Measurements from ENCODE around the gene ARID1B. TPM values are rescaled to one million over a fixed set of nuclear protein-coding genes. Genes with fewer than 3 reads are reported as not detected.

Gene ARID1B
- total RNA-seq, 1 donor from 2014 or later, result 59.3 TPM

DNA sequence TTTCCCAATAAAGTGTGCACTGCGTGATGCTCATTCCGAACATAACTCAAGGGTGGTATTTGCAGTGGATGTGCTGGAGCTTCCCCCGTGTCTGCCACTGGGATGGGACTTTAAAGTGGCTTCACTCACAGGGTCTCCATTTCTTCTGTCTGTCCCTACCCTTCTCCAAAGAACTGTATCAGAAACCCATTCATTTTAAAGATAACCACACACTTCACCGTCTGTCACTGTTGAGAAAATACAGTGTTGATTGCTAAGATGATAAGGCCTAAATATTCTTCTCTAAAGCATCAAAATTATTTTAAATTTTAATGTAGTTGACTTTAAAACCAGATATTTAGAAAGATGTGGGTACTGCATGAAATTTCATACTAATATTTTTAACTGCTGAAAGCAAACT is 384.7 kb downstream of the ARID1B start:
- TF ChIP-seq, protein P1, sequence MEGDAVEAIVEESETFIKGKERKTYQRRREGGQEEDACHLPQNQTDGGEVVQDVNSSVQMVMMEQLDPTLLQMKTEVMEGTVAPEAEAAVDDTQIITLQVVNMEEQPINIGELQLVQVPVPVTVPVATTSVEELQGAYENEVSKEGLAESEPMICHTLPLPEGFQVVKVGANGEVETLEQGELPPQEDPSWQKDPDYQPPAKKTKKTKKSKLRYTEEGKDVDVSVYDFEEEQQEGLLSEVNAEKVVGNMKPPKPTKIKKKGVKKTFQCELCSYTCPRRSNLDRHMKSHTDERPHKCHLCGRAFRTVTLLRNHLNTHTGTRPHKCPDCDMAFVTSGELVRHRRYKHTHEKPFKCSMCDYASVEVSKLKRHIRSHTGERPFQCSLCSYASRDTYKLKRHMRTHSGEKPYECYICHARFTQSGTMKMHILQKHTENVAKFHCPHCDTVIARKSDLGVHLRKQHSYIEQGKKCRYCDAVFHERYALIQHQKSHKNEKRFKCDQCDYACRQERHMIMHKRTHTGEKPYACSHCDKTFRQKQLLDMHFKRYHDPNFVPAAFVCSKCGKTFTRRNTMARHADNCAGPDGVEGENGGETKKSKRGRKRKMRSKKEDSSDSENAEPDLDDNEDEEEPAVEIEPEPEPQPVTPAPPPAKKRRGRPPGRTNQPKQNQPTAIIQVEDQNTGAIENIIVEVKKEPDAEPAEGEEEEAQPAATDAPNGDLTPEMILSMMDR (IDR thresholded peaks at IDR 0.05), result no peak
- Mint-ChIP-seq H3K36me3 (ENCODE audit: low read depth) (peaks cover 12% of the 10 kb centered on the region), H3K27ac (ENCODE audit: unreplicated experiment) (no peak overlapping the region), H3K27me3 (ENCODE audit: low read depth) (no peaks in the 10 kb centered on the region), H3K4me3 (ENCODE audit: unreplicated experiment) (no peak overlapping the region), H3K9me3 (ENCODE audit: low read depth) (no peaks in the 10 kb centered on the region), H3K4me1 (ENCODE audit: low read depth) (no peaks in the 10 kb centered on the region)
- no peak for DNase-seq (ENCODE audit: low spot score)

DNA sequence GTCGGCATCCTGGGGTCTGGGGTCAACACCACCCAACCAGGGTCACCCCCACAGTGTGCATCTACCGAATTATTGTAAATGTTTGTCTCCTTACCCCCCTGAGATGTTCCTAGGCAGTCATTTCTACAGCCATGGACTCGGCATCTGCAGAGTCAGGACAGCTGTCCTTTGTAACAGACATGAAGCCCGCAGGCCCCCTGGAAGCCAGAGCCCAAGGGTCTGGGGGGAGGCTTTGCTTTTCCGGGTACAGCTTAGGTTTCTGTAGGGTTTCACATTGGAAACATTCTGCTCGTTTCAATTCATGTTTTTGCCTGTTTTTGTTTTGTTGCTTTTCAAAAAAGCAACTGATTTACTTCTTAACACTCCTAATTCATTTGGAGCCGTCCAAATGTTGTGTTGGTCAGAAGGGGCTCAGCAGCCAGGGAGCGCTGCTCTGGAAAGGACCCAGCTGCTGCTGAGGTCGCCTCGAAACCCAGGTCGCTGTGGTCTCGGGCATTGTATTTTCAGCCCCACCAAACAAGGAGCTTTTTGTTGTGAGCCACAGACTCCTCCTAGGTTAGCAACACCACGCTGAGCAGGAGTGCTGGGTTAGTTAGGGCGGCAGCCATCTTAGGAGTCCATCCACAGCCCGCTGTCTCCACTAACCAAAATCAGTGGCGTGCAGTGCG is 385.7 kb downstream of the ARID1B start:
- H3K27me3 Mint-ChIP-seq (ENCODE audit: low read depth), result no peaks in the 10 kb centered on the region
- H3K4me3 Mint-ChIP-seq (ENCODE audit: unreplicated experiment), result no peak overlapping the region
- no peak overlapping the region for H3K27ac Mint-ChIP-seq (ENCODE audit: unreplicated experiment)
- no peak for DNase-seq (ENCODE audit: low spot score)
- TF ChIP-seq, protein P1 (IDR thresholded peaks at IDR 0.05), result no peak
- H3K4me1 Mint-ChIP-seq (ENCODE audit: low read depth), result no peaks in the 10 kb centered on the region
- H3K36me3 Mint-ChIP-seq (ENCODE audit: low read depth), result peaks cover 14% of the 10 kb centered on the region
- no peaks in the 10 kb centered on the region for H3K9me3 Mint-ChIP-seq (ENCODE audit: low read depth)

DNA sequence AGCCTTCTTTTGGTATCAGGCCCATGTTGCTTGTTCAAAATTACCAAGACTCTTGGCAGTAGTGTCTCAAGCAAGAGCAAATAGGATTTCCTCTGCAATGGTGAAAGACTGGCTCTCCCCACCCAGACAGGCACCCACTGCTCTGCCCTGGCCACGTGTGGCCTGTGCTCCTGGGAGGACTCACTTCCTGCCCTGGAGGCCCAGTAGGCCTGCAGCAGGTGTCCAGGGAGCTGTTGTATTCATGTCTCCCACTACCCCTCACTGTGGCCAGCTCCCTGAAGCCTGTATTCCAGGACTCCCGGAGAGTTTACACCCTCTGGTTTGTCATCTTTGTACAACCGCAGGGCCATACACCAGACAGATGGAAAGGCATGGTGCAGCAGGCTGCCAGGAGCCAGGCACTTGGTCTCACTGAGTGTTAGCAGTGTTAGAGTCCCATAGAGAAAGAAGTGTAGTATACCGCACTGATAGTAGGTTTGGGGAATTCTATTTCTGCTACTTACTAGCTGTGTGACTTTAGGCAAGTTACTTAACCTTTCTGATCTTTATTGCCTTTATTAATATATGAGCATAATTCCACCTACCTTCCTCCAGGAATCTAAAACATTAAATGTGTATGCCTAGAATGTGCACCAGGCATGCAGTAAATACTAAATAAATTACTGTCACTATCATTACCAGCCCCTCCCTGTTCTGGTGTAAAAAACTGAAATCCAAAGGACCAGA is 386.4 kb downstream of the ARID1B start:
- TF ChIP-seq, protein P1 (IDR thresholded peaks at IDR 0.05), result no peak
- Mint-ChIP-seq H3K9me3 (ENCODE audit: low read depth) (no peaks in the 10 kb centered on the region), H3K27me3 (ENCODE audit: low read depth) (no peaks in the 10 kb centered on the region), H3K4me3 (ENCODE audit: unreplicated experiment) (no peak overlapping the region), H3K27ac (ENCODE audit: unreplicated experiment) (no peak overlapping the region), H3K4me1 (ENCODE audit: low read depth) (no peaks in the 10 kb centered on the region), H3K36me3 (ENCODE audit: low read depth) (peaks cover 16% of the 10 kb centered on the region)
- no peak for DNase-seq (ENCODE audit: low spot score)

DNA sequence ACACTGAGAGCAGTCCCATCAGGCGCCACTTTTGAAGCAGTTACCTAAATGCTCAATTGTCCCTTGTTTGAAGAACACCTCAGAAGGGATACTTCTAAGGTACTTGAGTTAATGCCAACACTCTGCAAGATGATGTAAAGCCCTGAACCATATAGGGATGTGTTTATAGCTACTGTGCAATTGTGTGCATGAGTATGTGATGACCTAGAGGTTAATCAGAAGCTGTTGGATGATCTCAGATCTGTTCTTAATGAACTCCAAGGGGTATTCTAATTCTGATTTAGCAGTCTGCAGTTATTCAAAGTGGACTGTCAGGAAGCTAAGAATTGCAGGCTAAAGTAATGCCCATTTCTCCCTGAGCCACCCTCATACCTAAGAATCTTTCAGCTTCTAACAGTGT is 387.8 kb downstream of the ARID1B start:
- H3K9me3 Mint-ChIP-seq (ENCODE audit: low read depth), result no peaks in the 10 kb centered on the region
- no peak overlapping the region for H3K4me3 Mint-ChIP-seq (ENCODE audit: unreplicated experiment)
- TF ChIP-seq, protein P1 (IDR thresholded peaks at IDR 0.05), result no peak
- no peak for DNase-seq (ENCODE audit: low spot score)
- no peaks in the 10 kb centered on the region for H3K27me3 Mint-ChIP-seq (ENCODE audit: low read depth)
- H3K4me1 Mint-ChIP-seq (ENCODE audit: low read depth), result peaks cover 12% of the 10 kb centered on the region
- H3K36me3 Mint-ChIP-seq (ENCODE audit: low read depth), result peaks cover 16% of the 10 kb centered on the region
- H3K27ac Mint-ChIP-seq (ENCODE audit: unreplicated experiment), result no peak overlapping the region

GRCh38 chr6:157166784-157167183 is 389.6 kb downstream of the ARID1B start:
- H3K9me3 Mint-ChIP-seq (ENCODE audit: low read depth), result no peaks in the 10 kb centered on the region
- no peak overlapping the region for H3K4me3 Mint-ChIP-seq (ENCODE audit: unreplicated experiment)
- H3K36me3 Mint-ChIP-seq (ENCODE audit: low read depth), result peaks cover 9% of the 10 kb centered on the region
- peaks cover 16% of the 10 kb centered on the region for H3K4me1 Mint-ChIP-seq (ENCODE audit: low read depth)
- DNase-seq (ENCODE audit: low spot score), result no peak
- TF ChIP-seq, protein P1 (IDR thresholded peaks at IDR 0.05), result no peak
- no peaks in the 10 kb centered on the region for H3K27me3 Mint-ChIP-seq (ENCODE audit: low read depth)
- H3K27ac Mint-ChIP-seq (ENCODE audit: unreplicated experiment), result no peak overlapping the region

All from chondrocyte (in vitro differentiated cells).